ENCODE results near the gene ZSCAN32.

The ZSCAN32 gene

GRCh38 chr16:3400779-3401688, at the start of gene ZSCAN32, which contains the start of gene ZNF174:
TSS of gene ZSCAN32 (minus strand) at chr16:3401004. CDS start at chr16:3397557, 3,447 bp downstream.
TSS of gene ZNF174 (plus strand) at chr16:3401215. CDS start at chr16:3402005, 790 bp downstream.
- H3K27ac ChIP-seq: peak within 1 kb of the TSS; percentile 75
- TF ChIP-seq, protein P1, sequence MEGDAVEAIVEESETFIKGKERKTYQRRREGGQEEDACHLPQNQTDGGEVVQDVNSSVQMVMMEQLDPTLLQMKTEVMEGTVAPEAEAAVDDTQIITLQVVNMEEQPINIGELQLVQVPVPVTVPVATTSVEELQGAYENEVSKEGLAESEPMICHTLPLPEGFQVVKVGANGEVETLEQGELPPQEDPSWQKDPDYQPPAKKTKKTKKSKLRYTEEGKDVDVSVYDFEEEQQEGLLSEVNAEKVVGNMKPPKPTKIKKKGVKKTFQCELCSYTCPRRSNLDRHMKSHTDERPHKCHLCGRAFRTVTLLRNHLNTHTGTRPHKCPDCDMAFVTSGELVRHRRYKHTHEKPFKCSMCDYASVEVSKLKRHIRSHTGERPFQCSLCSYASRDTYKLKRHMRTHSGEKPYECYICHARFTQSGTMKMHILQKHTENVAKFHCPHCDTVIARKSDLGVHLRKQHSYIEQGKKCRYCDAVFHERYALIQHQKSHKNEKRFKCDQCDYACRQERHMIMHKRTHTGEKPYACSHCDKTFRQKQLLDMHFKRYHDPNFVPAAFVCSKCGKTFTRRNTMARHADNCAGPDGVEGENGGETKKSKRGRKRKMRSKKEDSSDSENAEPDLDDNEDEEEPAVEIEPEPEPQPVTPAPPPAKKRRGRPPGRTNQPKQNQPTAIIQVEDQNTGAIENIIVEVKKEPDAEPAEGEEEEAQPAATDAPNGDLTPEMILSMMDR (conservative IDR thresholded peaks at IDR 0.05): no peak

GRCh38 chr16:3444032-3444388, 43.2 kb upstream of the ZSCAN32 start:
- no peak overlapping the region for H3K27ac ChIP-seq
- TF ChIP-seq, protein P1 (conservative IDR thresholded peaks at IDR 0.05): no peak

GRCh38 chr16:3443108-3444031, 42.6 kb upstream of the ZSCAN32 start, which contains the start of the genes NAA60 and ZNF597:
TSS of gene NAA60 (plus strand) at chr16:3443680. CDS start at chr16:3476228, 32,548 bp downstream.
TSS of gene ZNF597 (minus strand) at chr16:3443504. CDS start at chr16:3443153, 351 bp downstream.
- no peak within 1 kb of the TSS for H3K27ac ChIP-seq
- TF ChIP-seq, protein P1 (conservative IDR thresholded peaks at IDR 0.05): no peak

DNA sequence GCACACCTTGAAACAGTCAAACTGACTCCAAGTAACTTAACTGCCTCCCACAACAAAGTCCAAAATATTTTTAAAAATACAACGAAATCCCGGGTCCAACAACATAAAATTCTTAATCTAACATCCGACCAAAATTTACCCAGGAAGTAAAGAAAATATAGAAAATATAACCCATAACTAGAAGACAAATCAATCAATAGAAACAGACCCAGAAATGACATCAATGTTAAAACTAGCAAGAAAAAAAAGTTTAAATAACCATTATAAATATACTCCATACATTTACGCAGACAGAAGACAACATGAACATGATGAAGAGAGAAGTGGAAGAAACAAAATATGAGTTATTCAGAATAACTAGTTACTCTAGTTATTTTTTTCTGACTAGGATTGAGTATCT, 38.8 kb upstream of the ZSCAN32 start:
- TF ChIP-seq, protein P1 (conservative IDR thresholded peaks at IDR 0.05): no peak

GRCh38 chr16:3434373-3434772, 33.6 kb upstream of the ZSCAN32 start:
- TF ChIP-seq, protein P1 (conservative IDR thresholded peaks at IDR 0.05): no peak
- H3K27ac ChIP-seq: no peak overlapping the region

More for the DNA sequence above, 38.8 kb upstream of the ZSCAN32 start:
- H3K27ac ChIP-seq: no peak overlapping the region

DNA sequence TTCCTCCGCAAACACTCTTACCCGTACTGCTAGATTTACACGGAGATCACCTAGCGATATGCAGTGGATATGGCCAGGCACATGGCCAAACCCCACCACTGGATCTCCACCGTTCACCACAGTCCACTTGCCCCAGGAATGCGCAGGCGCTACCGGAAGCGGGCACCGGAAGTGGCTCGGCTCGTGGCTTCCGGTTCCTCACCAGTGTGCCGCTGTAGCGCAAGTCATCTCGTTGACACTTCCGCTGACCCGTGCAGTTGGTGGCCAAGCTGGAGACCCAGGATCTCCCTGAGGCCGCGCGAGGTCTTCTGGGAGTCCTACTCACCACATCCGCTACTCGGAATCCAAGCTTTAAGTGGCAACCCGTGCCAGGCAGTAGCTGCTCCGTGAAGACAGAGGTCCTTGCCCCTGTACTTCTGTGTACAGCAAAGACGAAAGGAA, 31.0 kb upstream of the ZSCAN32 start:
- TF ChIP-seq, protein P1 (conservative IDR thresholded peaks at IDR 0.05): no peak

More for the DNA sequence above, 31.0 kb upstream of the ZSCAN32 start:
- H3K27ac ChIP-seq: no peak overlapping the region

All from VCaP (cell line).